ENCODE results near the gene ASAP2.

GRCh38 chr2:9382604-9383235 is 176.1 kb downstream of the ASAP2 start:
- TF ChIP-seq POLR2A (IDR thresholded peaks at IDR 0.05) (no peak), CTCF (IDR thresholded peaks at IDR 0.05) (no peak)

Data from tibial nerve (tissue), 3 donors.